IMR-90 (cell line): ENCODE data around the gene C9orf50. TPM values are rescaled to one million over a fixed set of nuclear protein-coding genes. Genes with fewer than 3 reads are reported as not detected.
A peak's percentile ranks its signal among the peaks of the same experiment; 100 is the strongest.

Experiments
- ATAC-seq: fragments of 200-7000 bp; cut with Tn5 transposase; 2 replicates; pipeline ENCODE4 v1.9.1; 2020; ENCODE audit warnings: low read depth, mild to moderate bottlenecking, moderate library complexity
- BruUV-seq: library from RNA; stranded (reverse); fragments of 400-500 nt; replicated peaks from 2 replicates; lab custom pipeline; 2021; lab: Mats Ljungman, UMichigan
- CTCF ChIA-PET: fragments of 300-600 bp; formaldehyde crosslinking; extraction: SDS; loops from one replicate; lab custom pipeline; 2021; ENCODE audit warnings: antibody characterized with exemption; lab: Yijun Ruan, JAX
- POLR2A ChIA-PET: fragments of 300-600 bp; sonication (Branson Sonifier 250); formaldehyde crosslinking; loops from one replicate; lab custom pipeline; 2022; ENCODE audit warnings: antibody characterized with exemption; ENCODE audit not compliant: unreplicated experiment; lab: Charles Lee
- DNase-seq: peaks from one replicate; pipeline ENCODE4 v3.0.0; 2013
- H2AFZ ChIP-seq: replicated peaks from 2 replicates; pipeline ENCODE3; 2013; ENCODE audit warnings: low read length, mild to moderate bottlenecking; ENCODE audit not compliant: poor library complexity
- H2AK5ac ChIP-seq: 2 replicates; pipeline ENCODE4 v1.6.1; 2013; ENCODE audit warnings: low read depth, low read length, inconsistent platforms
- H2AK9ac ChIP-seq: replicated peaks from 2 replicates; pipeline ENCODE3; 2013; ENCODE audit warnings: mild to moderate bottlenecking, low read depth, low read length, moderate library complexity; ENCODE audit not compliant: poor library complexity
- H2BK120ac ChIP-seq: 2 replicates; pipeline ENCODE4 v1.6.1; 2013; ENCODE audit warnings: low read depth, low read length, inconsistent platforms
- H2BK15ac ChIP-seq: 3 replicates; pipeline ENCODE4 v1.6.1; 2013; ENCODE audit warnings: low read depth, low read length, inconsistent platforms
- H2BK20ac ChIP-seq: 2 replicates; pipeline ENCODE4 v1.6.1; 2013; ENCODE audit warnings: low read depth, mild to moderate bottlenecking, inconsistent platforms, low read length, moderate library complexity
- H2BK5ac ChIP-seq: 2 replicates; pipeline ENCODE4 v1.6.1; 2013; ENCODE audit warnings: mild to moderate bottlenecking, low read depth, low read length, inconsistent platforms; ENCODE audit not compliant: poor library complexity, severe bottlenecking
- H3K14ac ChIP-seq: replicated peaks from 2 replicates; pipeline ENCODE4 v1.6.1; 2013; ENCODE audit warnings: low read depth, low read length, inconsistent platforms
- H3K18ac ChIP-seq: 2 replicates; pipeline ENCODE4 v1.6.1; 2013; ENCODE audit warnings: low read depth, low read length, control low read depth
- H3K23ac ChIP-seq: 2 replicates; pipeline ENCODE4 v1.6.1; 2013; ENCODE audit warnings: low read depth, low read length, inconsistent platforms
- H3K27ac ChIP-seq: 2 replicates; pipeline ENCODE4 v1.5.1; 2013; ENCODE audit warnings: mild to moderate bottlenecking, control low read depth, low read length; ENCODE audit not compliant: insufficient read depth
- H3K27me3 ChIP-seq: 2 replicates; pipeline ENCODE4 v1.6.1; 2013; ENCODE audit warnings: low read length; ENCODE audit not compliant: control insufficient read depth, insufficient read depth
- H3K36me3 ChIP-seq: 2 replicates; pipeline ENCODE4 v1.6.1; 2013; ENCODE audit warnings: low read length, mixed read lengths; ENCODE audit not compliant: control insufficient read depth, insufficient read depth
- H3K4ac ChIP-seq: 2 replicates; pipeline ENCODE4 v1.6.1; 2013; ENCODE audit warnings: low read depth, low read length, inconsistent platforms
- H3K4me1 ChIP-seq: 2 replicates; pipeline ENCODE4 v1.6.1; 2013; ENCODE audit warnings: low read length, mixed read lengths; ENCODE audit not compliant: control insufficient read depth, insufficient read depth
- H3K4me2 ChIP-seq: 2 replicates; pipeline ENCODE4 v1.6.1; 2013; ENCODE audit warnings: low read depth, mild to moderate bottlenecking, control low read depth, low read length, moderate library complexity
- H3K4me3 ChIP-seq: 2 replicates; pipeline ENCODE4 v1.5.1; 2013; ENCODE audit warnings: low read depth, mild to moderate bottlenecking, control low read depth, low read length, moderate library complexity; ENCODE audit not compliant: insufficient read depth
- H3K56ac ChIP-seq: 2 replicates; pipeline ENCODE4 v1.6.1; 2013; ENCODE audit warnings: low read length, inconsistent platforms; ENCODE audit not compliant: insufficient read depth; ENCODE audit errors: extremely low read depth
- H3K79me1 ChIP-seq, 2 experiments: 2 replicates each; pipeline ENCODE4 v1.6.1; 2013; ENCODE audit warnings: low read length in 2 of 2, inconsistent platforms in 1 of 2, low read depth in 1 of 2
- H3K9ac ChIP-seq: 2 replicates; pipeline ENCODE4 v1.6.1; 2013; ENCODE audit warnings: low read depth, low read length, control low read depth
- H3K9me1 ChIP-seq: 2 replicates; pipeline ENCODE4 v1.6.1; 2013; ENCODE audit warnings: low read length, inconsistent platforms; ENCODE audit not compliant: insufficient read depth
- H3K9me3 ChIP-seq: 2 replicates; pipeline ENCODE4 v1.6.1; 2013; ENCODE audit warnings: low read length; ENCODE audit not compliant: control insufficient read depth, insufficient read depth
- H4K20me1 ChIP-seq: 2 replicates; pipeline ENCODE4 v1.6.1; 2013; ENCODE audit warnings: low read length, inconsistent platforms; ENCODE audit not compliant: insufficient read depth
- H4K5ac ChIP-seq: 2 replicates; pipeline ENCODE4 v1.6.1; 2013; ENCODE audit warnings: mild to moderate bottlenecking, low read depth, low read length, control low read depth
- H4K8ac ChIP-seq, 2 experiments: 2 replicates each; pipeline ENCODE4 v1.6.1; 2013; ENCODE audit warnings: low read depth in 2 of 2, low read length in 2 of 2, control low read depth in 1 of 2, inconsistent platforms in 1 of 2
- H4K91ac ChIP-seq: 2 replicates; pipeline ENCODE4 v1.6.1; 2013; ENCODE audit warnings: low read depth, low read length, inconsistent platforms; ENCODE audit not compliant: insufficient read depth
- BHLHE40 ChIP-seq: fragments of 150-350 bp; IDR thresholded peaks from 2 replicates; pipeline ENCODE4 v1.6.1; 2016; ENCODE audit warnings: mild to moderate bottlenecking, low read depth, low read length
- MAZ ChIP-seq: IDR thresholded peaks from 2 replicates; pipeline ENCODE4 v1.6.1; 2012; ENCODE audit warnings: low read depth, mild to moderate bottlenecking, low read length, improper control_type of control experiment, moderate library complexity, borderline replicate concordance
- WGBS, 2 experiments: methylation state at CpG; one replicate each; pipeline versions ENCODE4 v1.1.5 to v1.1.7; 2013; ENCODE audit warnings: missing lambda C conversion rate in 2 of 2; ENCODE audit not compliant: insufficient read length in 1 of 2; ENCODE audit errors: extremely low coverage in 2 of 2; 5-methylcytosine and 5-hydroxymethylcytosine counted together
- dilution Hi-C: fragments of 300-500 bp; cut with HindIII; formaldehyde crosslinking; loops from one replicate; pipeline ENCODE4 v1.14.3; 2018; ENCODE audit warnings: low sequenced_read_pairs; ENCODE audit not compliant: unreplicated experiment
- in situ Hi-C: fragments of 300-500 bp; cut with MboI; formaldehyde crosslinking; loops from 3 replicates; pipeline ENCODE4 v1.14.3; 2019; ENCODE audit warnings: low sequenced_read_pairs, inconsistent platforms, mixed read lengths
- intact Hi-C: fragments of 100-400 bp; cut with micrococcal nuclease; formaldehyde crosslinking; loops from 2 replicates; pipeline ENCODE4 v1.10.0; 2022
- polyA plus RNA-seq, 3 experiments: library from polyadenylated mRNA; depleted of rRNA; stranded (reverse); fragments of >200 nt; gene quantifications; 2 replicates each; pipeline ENCODE4 v1.2.3, GENCODE V29; 2012; ENCODE audit warnings: low replicate concordance in 1 of 3
- total RNA-seq: library from RNA; depleted of rRNA; stranded (reverse); fragments of >200 nt; gene quantifications from 2 replicates; pipeline ENCODE4 v1.2.3, GENCODE V29; 2012
- TF ChIP-seq, protein P1 (sequence below): fragments of 150-350 bp; IDR thresholded peaks from 2 replicates; pipeline ENCODE4 v1.6.1; 2017; ENCODE audit warnings: mild to moderate bottlenecking, antibody characterized with exemption, low read length, low read depth

Gene C9orf50
- total and polyA plus RNA-seq, 2 of the 4 experiments (the other 2 are of a cell fraction) = 0.09 TPM; not detected in 1

DNA sequence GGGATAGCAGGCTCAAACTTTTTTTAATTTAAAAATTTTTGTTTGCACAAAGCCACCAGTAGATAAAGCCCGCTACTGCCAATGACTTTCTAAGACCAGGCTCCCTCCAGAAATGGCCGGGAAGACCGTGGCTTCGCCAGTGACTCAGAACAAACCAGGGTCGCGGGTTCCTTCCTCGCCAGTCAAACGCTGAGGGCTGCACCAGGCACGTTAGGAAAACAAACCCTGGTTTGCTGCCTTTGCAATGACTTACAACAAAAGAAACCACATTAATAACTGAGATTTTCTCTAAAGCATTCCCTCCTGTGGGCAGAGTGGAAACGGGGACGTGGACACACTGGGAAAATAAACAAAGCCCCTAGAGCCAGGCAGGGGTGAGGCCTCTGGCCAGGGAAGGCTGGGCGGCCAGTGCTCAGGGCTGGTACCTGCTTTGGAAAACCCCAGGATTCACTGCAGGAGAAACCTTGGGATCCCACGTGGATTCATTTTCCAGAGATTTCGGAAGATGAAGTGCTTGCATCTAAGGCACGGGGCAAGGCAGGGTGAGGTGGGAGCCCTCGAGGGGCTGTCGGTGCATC, 48.3 kb upstream of the C9orf50 start (continued):
- TF ChIP-seq, protein P1, sequence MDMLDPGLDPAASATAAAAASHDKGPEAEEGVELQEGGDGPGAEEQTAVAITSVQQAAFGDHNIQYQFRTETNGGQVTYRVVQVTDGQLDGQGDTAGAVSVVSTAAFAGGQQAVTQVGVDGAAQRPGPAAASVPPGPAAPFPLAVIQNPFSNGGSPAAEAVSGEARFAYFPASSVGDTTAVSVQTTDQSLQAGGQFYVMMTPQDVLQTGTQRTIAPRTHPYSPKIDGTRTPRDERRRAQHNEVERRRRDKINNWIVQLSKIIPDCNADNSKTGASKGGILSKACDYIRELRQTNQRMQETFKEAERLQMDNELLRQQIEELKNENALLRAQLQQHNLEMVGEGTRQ = no peak
- peak; percentile 90 for TF ChIP-seq BHLHE40

DNA sequence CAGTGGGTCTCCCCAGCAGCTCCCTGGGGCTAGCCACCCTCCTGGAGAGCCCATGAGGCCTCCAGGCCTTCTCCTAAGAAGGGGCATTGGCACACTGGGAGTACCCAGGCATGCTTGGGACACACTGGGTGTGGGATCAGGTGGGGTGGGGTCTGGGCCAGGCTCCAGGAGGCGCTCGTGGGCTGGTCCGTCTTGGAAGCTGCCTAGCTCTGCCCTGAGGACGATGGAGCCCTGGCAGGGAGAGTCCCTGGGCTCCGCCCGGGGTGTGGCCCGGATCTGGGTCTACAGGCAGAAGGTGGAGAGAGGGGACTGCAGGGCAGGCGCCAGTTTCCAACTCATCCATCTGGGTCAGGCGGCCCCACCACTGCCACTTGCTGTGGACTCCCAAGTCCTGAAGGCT, 46.9 kb upstream of the C9orf50 start:
- H3K9me3 ChIP-seq = no peaks in the 10 kb centered on the region
- peak overlapping the region; percentile 93 for H3K4ac ChIP-seq
- H3K9me1 ChIP-seq = peaks cover 11% of the 10 kb centered on the region
- peaks cover 12% of the 10 kb centered on the region for H3K36me3 ChIP-seq
- peak overlapping the region; percentile 97 for H3K23ac ChIP-seq
- DNase-seq = no peak
- peaks cover 32% of the 10 kb centered on the region for H4K20me1 ChIP-seq
- peak overlapping the region; percentile 76 to 81; a peak in 2 of 4 replicates for H4K8ac ChIP-seq
- peak overlapping the region; percentile 81 for H2AK9ac ChIP-seq
- dilution Hi-C loops (no loop called here), in situ Hi-C loops (no loop called here), intact Hi-C loops (loop anchor here (5.0 kb wide), 1 partner anchor 44 kb away; no protein-coding TSS in a partner anchor)
- no TSS peak for BruUV-seq
- no peak overlapping the region; the same call in 1 of the 2 replicates for H3K18ac ChIP-seq
- H2AFZ ChIP-seq = peak overlapping the region; percentile 33
- no CpG with 5 or more reads among the region's 9 CpGs for WGBS, 2 experiments
- TF ChIP-seq MAZ = no peak
- TF ChIP-seq BHLHE40 = no peak
- peak overlapping the region; percentile 85 for H2BK120ac ChIP-seq
- POLR2A ChIA-PET = no interaction called here
- peak overlapping the region; percentile 64; the same call in 1 of the 3 replicates for H2BK15ac ChIP-seq
- H2AK5ac ChIP-seq = peak overlapping the region; percentile 93
- peaks cover 10 to 58% of the 10 kb centered on the region in 2 experiments; a peak in 3 of 4 replicates for H3K79me1 ChIP-seq
- H3K4me1 ChIP-seq = peaks cover 33% of the 10 kb centered on the region
- H3K27me3 ChIP-seq = no peaks in the 10 kb centered on the region
- peak overlapping the region; percentile 49 for H2BK5ac ChIP-seq
- CTCF ChIA-PET = no interaction called here
- peak overlapping the region; percentile 90 for H3K14ac ChIP-seq
- ATAC-seq = no peak
- peak overlapping the region; percentile 94 for H3K4me2 ChIP-seq
- H3K4me3 ChIP-seq = no peak overlapping the region; the same call in 1 of the 2 replicates
- H3K9ac ChIP-seq = peak overlapping the region; percentile 97; the same call in 1 of the 2 replicates
- peak overlapping the region; percentile 35; the same call in 1 of the 2 replicates for H2BK20ac ChIP-seq
- peak overlapping the region; percentile 75 for H3K27ac ChIP-seq
- H3K56ac ChIP-seq = peak overlapping the region; percentile 30; the same call in 1 of the 2 replicates
- peak overlapping the region; percentile 88 for H4K91ac ChIP-seq
- no peak overlapping the region; the same call in 1 of the 2 replicates for H4K5ac ChIP-seq
